ENCODE results near the gene ZBED5.

The ZBED5 gene

DNA sequence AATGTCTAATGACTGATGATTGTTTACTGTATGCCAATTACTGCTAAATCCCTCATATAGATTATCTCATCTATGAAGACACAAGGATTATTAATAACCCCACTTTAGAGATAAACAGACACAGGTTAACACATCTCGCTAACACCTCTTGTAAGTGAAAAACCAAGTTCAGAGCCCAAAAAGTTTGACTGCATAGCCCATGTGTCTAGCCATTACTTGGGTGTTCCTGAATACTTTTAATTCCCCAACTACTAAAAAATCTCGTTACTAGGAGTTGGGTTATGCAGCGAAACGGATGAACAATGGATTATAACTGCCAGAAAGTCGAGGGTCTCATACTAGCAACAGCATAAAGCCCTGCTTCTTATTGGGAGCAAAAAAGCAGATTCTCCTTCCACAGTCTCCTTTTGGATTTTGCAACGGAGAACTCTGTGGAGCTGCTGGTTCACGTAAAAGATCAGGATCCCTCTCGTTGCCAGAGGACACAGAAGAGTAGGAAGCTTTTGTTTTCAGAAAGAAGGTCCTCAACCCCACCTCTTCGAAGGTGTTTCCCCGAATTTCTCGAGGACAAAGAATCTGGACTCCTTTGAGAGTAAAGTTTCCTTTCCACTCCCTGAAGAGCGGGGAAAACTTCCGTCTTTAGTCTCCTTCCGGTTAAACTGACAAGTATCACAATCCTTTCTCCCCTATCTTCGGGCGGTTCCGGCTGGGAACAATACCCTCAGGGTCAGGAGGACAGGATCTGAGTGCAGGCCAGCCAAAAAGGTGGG, 979 bp downstream of the ZBED5 start:
- H3K4me3 ChIP-seq (ENCODE audit: low read length), result peak overlapping the region; percentile 93
- TF ChIP-seq CTCF (conservative IDR thresholded peaks at IDR 0.05; ENCODE audit: low read depth, low read length), result no peak
- no peak for DNase-seq (ENCODE audit: low read depth)

DNA sequence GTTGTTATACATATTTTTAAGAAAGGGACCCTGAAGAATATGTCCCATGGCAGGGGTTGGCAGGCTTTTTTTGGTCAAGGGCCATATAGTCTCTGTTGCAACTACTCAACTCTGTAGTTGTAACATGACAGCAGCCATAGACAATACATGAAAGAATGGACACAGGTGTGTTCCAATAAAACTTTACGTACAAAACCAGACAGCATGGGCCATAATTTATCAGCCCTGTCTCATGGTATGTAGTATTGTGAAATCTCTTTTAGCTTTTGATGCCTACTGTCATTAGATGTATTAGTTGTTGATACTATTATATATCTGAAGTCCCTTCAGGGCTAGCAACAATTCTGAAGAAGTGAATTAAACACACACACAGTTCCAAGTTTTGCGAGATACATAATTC, 2.6 kb downstream of the ZBED5 start:
- DNase-seq (ENCODE audit: low read depth), result no peak
- H3K4me3 ChIP-seq (ENCODE audit: low read length), result no peak overlapping the region
- TF ChIP-seq CTCF (conservative IDR thresholded peaks at IDR 0.05; ENCODE audit: low read depth, low read length), result no peak

GRCh38 chr11:10847960-10848860, 9.6 kb downstream of the ZBED5 start:
- TF ChIP-seq CTCF (conservative IDR thresholded peaks at IDR 0.05; ENCODE audit: low read depth, low read length), result no peak
- no peak overlapping the region for H3K4me3 ChIP-seq (ENCODE audit: low read length)
- DNase-seq (ENCODE audit: low read depth), result no peak

DNA sequence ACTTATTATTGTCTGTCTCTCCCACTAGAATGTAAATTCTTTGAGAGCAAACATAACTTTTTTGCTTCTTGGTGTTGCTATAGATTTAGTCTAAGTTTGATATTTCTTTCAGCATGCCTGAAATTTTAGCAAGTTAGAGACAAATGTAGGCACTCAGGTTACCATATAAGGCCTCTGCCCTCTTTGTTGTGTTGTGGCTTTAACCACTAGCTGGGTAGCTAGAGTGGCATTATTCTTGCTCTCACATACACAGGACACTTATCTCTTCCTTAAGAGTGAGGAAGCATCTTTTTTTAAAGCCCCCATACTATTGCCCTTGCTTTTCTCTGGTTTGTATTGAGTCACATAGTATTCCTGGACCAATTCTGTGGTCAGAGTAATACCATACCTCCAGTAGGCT, 11.2 kb downstream of the ZBED5 start:
- TF ChIP-seq CTCF (conservative IDR thresholded peaks at IDR 0.05; ENCODE audit: low read depth, low read length), result no peak
- no peak for DNase-seq (ENCODE audit: low read depth)
- no peak overlapping the region for H3K4me3 ChIP-seq (ENCODE audit: low read length)

GRCh38 chr11:10845589-10845988, 12.3 kb downstream of the ZBED5 start:
- DNase-seq (ENCODE audit: low read depth), result no peak
- no peak for TF ChIP-seq CTCF (conservative IDR thresholded peaks at IDR 0.05; ENCODE audit: low read depth, low read length)
- no peak overlapping the region for H3K4me3 ChIP-seq (ENCODE audit: low read length)

- no peak overlapping the region for H3K4me3 ChIP-seq (ENCODE audit: low read length)
- DNase-seq (ENCODE audit: low read depth), result no peak
- no peak for TF ChIP-seq CTCF (conservative IDR thresholded peaks at IDR 0.05; ENCODE audit: low read depth, low read length)
These were observed 13.1 kb downstream of the ZBED5 start for GRCh38 chr11:10844796-10845195.
